Kidney tubule cell (primary cell): ENCODE data around the gene OR56A1.
A peak's percentile ranks its signal among the peaks of the same experiment; 100 is the strongest.
"Not testable (repeated sequence)": the region's sequence is repeated elsewhere in the genome, so short reads cannot be mapped to it uniquely, and the experiment has no call there.

Experiments used
- DNase-seq: peaks from one replicate; pipeline ENCODE4 v3.0.0-alpha.2; 2018; ENCODE audit warnings: low spot score

Gene OR56A1

GRCh38 chr11:6030708-6031405, at the start of gene OR56A1:
TSS of gene OR56A1 (minus strand) at chr11:6030758. CDS start at chr11:6027692, 3,066 bp downstream.
- no peak for DNase-seq

- DNase-seq, result no peak
Measured at GRCh38 chr11:6079463-6079862, 48.9 kb upstream of the OR56A1 start.

GRCh38 chr11:6077723-6078122, 47.2 kb upstream of the OR56A1 start:
- DNase-seq, result no peak

GRCh38 chr11:6076443-6076842, 45.9 kb upstream of the OR56A1 start:
- DNase-seq, result not testable (repeated sequence)

- no peak for DNase-seq
Measured at GRCh38 chr11:6067502-6067901, 36.9 kb upstream of the OR56A1 start.

GRCh38 chr11:6062691-6063358, 32.3 kb upstream of the OR56A1 start:
- no peak for DNase-seq

GRCh38 chr11:6061475-6061874, 30.9 kb upstream of the OR56A1 start:
- DNase-seq, result no peak

- DNase-seq, result no peak
Measured at GRCh38 chr11:6057452-6057851, 26.9 kb upstream of the OR56A1 start.

GRCh38 chr11:6055569-6055968, 25.0 kb upstream of the OR56A1 start:
- no peak for DNase-seq

GRCh38 chr11:6052374-6052773, 21.8 kb upstream of the OR56A1 start:
- DNase-seq, result no peak

- no peak for DNase-seq
Measured at GRCh38 chr11:6040874-6041273, 10.3 kb upstream of the OR56A1 start.

GRCh38 chr11:6027501-6027900, 3.1 kb downstream of the OR56A1 start:
- no peak for DNase-seq

- DNase-seq, result no peak
Measured at GRCh38 chr11:6025056-6025455, 5.5 kb downstream of the OR56A1 start.

- DNase-seq, result peak; percentile 44
Measured at GRCh38 chr11:6022956-6023355, 7.6 kb downstream of the OR56A1 start.

- DNase-seq, result no peak
Measured at GRCh38 chr11:6013042-6013441, 17.5 kb downstream of the OR56A1 start.

- DNase-seq, result no peak
Measured at GRCh38 chr11:6012035-6012668, 18.4 kb downstream of the OR56A1 start.

GRCh38 chr11:6006846-6007245, 23.7 kb downstream of the OR56A1 start, which contains the start of gene OR56A4:
TSS of gene OR56A4 (minus strand) at chr11:6006946. CDS start at chr11:6002992, 3,954 bp downstream.
- DNase-seq, result no peak

- DNase-seq, result peak; percentile 3
Measured at GRCh38 chr11:6006395-6006794, 24.2 kb downstream of the OR56A1 start.

- DNase-seq, result no peak
Measured at GRCh38 chr11:6002202-6002699, 28.3 kb downstream of the OR56A1 start.

GRCh38 chr11:5994791-5995190, 35.8 kb downstream of the OR56A1 start:
- DNase-seq, result no peak

- peak; percentile 28 for DNase-seq
Measured at GRCh38 chr11:5992604-5993251, 37.8 kb downstream of the OR56A1 start.

GRCh38 chr11:5992150-5992549, 38.4 kb downstream of the OR56A1 start:
- DNase-seq, result no peak
